ENCODE results near the gene HOXC13. TPM values are rescaled to one million over a fixed set of nuclear protein-coding genes. Genes with fewer than 3 reads are reported as not detected.

Gene HOXC13
- polyA plus RNA-seq, 4 donors, result not detected

DNA sequence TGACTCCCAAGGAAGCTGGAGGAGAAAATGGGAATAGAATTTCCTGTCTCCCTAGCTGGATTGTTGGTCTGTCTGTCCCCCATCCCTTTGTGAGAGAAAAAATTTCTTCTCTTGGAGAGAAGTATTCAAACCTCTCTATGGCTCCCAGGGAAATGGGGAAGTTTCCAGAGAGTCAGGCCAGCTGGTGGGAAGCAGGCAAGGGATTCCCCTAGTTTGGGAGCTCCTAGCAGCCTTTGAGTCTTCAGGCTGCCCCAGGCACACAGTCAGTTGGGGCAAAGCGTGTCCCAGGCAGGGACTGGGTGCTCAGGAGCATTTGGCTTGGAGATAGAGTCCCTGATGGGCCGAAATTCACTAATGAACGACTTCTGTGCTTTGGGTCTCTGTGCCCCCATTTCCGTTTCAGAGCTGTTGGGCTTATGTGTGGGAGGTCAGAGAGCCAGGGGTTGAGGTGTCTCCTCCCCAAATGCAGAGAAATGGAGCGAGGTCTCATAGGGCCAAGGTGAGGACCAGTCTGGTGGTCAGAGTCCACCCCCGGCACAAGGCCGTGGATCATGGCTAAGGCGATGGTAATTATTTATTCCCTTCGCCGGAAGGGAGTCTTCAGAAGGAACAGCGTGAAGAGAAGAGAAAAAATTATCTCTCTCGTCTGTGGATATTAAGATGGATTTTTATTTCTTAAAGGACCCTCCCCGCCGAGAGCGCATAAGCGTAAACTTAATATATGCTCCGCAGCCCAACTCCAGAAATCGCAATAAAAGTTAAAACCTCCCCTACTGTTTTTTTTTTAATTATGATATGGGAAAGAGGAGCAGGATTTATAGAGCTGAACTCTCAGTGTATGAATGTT is 54.8 kb downstream of the HOXC13 start:
- DNase-seq (ENCODE audit: low read depth in 4 of 4, low spot score in 2 of 4), result no peak

DNA sequence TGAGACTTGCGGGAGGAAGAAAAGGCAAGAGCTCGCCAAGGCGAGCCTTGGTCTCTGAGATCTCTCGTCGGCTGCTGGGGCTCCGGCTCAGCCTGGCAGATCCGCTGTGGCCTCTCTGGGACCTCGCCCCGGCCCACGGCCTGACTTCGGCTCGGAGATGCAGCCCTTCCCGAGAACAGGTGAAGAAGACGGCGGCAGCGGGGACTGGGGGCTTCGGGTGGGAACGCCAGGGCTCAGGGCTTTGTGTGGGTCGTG is 55.3 kb downstream of the HOXC13 start:
- DNase-seq (ENCODE audit: low read depth in 4 of 4, low spot score in 2 of 4), result no peak

DNA sequence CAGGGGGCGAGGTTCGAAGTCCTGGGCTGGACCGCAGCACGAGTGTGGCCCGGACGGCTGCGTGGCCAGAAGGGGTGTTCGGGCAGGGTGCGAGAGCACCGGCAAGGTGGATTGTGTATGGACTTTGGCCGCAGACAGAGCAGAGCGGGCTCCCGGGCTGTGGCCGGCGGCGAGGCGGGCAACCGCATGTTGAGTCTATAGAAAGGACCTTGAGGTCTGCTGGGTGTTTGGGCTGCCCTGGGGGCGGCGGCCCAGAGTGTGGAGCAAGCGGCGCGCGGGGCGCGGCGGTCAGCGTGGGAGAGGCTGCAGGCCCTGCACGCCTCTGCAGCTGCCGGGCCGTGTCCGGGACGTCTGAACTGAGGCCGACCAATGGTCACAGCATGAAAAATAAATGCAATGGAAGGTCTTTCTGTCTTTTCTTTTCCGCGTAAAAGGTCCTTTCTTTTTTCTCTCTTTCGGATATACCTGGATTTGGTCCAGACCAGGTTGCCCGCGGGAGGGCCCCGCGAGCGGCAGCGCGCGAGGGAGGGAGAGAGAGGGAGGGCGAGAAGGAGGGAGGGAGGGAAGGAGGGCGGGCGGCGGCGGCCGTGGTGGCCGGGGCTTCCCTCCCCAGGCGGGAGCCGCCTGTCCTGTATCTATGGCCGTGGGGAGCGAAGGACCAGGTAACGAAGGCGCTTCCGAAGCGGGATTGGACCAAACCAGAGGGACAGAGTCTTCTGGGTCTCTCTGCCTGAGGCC is 55.8 kb downstream of the HOXC13 start:
- DNase-seq (ENCODE audit: low read depth in 4 of 4, low spot score in 2 of 4), result no peak

DNA sequence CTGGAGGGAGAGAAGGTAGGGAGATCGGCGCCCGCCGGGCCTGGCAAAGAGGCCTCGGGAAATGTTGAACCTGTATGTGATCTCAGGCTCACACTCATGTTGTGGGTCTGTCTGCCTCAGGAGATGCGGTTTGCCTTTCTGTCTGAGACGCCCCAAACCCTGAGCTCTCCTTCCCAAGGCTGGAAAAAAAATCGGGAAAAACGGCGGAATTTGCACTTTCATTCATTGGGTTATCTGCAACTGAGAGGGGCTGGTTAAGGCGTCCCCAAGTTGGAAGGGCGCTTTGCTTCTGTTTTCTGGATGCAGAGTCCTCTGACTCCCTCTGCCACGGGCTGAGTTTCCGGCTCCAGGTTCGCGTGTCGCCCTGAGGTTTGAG is 56.4 kb downstream of the HOXC13 start:
- DNase-seq (ENCODE audit: low read depth in 4 of 4, low spot score in 2 of 4), result no peak

DNA sequence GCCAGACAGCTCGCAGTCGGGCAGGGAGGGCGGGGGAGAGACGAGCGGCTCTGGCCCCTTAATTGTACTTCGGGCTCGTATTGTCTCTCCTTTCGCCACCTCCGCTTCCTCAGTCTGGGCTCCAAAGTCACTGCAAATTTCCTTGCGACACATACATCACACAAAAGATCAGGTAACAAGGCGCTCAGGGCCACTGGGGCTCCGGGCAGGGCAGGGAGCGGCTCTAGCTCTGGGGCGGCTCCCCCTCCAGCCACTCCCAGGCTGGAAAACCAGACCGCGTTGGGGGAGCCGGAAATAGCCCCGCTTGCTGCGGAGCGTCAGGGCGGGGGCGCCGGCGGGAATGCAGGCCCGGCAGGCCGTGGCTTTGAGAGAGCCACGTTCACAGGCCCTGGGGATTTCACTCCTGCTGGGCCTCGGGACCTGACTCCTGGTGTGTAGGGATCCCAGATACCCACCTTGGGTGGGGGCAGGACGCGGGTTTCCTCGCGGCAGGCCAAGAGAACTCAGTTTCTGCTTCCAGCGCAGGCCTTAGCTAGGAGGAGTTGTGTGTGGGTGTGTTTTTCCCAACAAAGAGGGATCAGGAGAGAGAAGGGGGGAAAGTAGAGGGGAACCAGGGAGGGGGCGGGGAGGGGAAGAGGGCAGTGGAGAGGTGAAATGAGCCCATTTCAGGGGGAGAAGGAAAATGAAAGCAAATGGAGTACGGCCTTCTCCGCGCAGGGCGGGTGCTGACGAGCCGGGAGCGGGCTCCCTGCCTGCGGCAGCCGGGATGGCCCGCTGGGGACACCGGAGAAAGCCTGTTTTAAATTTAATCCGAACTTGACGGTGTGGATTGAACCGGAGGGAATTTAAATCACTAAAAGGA is 57.0 kb downstream of the HOXC13 start:
- no peak for DNase-seq (ENCODE audit: low read depth in 4 of 4, low spot score in 2 of 4)

Other genes with a start within 250 kb of the HOXC13 start
- 100 to 1,000 TPM; 111 to 148 (median 133) TPM for gene CALCOCO1, start 211.4 kb upstream of the HOXC13 start, polyA plus RNA-seq (ENCODE audit: insufficient read length in 4 of 4)
- under 1 TPM in 3 of 4 donors, not detected in 1; 0.24 to 0.44 (median 0.32) TPM for gene CISTR, start 186.9 kb upstream of the HOXC13 start, polyA plus RNA-seq (ENCODE audit: insufficient read length in 4 of 4)
- not detected for gene HOXC12, start 16.1 kb downstream of the HOXC13 start, polyA plus RNA-seq (ENCODE audit: insufficient read length in 4 of 4)
- gene HOXC11, start 34.3 kb downstream of the HOXC13 start, polyA plus RNA-seq (ENCODE audit: insufficient read length in 4 of 4), result 1 to 10 TPM in 3 of 4 donors, under 1 TPM in 1; 0.96 to 3.6 (median 2.3) TPM
- 1 to 10 TPM in 3 of 4 donors, under 1 TPM in 1; 0.96 to 2.3 (median 1.8) TPM for gene HOTAIR, start 36.1 kb downstream of the HOXC13 start, polyA plus RNA-seq (ENCODE audit: insufficient read length in 4 of 4)
- gene HOXC10, start 46.3 kb downstream of the HOXC13 start, polyA plus RNA-seq (ENCODE audit: insufficient read length in 4 of 4), result 10 to 100 TPM; 53.9 to 75.6 (median 65.7) TPM
- 10 to 100 TPM; 19.1 to 33.6 (median 28.1) TPM for gene HOXC9, start 61.3 kb downstream of the HOXC13 start, polyA plus RNA-seq (ENCODE audit: insufficient read length in 4 of 4)
- gene HOXC8, start 70.2 kb downstream of the HOXC13 start, polyA plus RNA-seq (ENCODE audit: insufficient read length in 4 of 4), result 10 to 100 TPM in 2 of 4 donors, 1 to 10 TPM in 2; 6.0 to 18.0 (median 11.0) TPM
- 10 to 100 TPM; 23.8 to 49.8 (median 39.7) TPM for gene HOXC6, start 89.6 kb downstream of the HOXC13 start, polyA plus RNA-seq (ENCODE audit: insufficient read length in 4 of 4)
- gene HOXC5, start 94.2 kb downstream of the HOXC13 start, polyA plus RNA-seq (ENCODE audit: insufficient read length in 4 of 4), result 1 to 10 TPM in 3 of 4 donors, under 1 TPM in 1; 0.97 to 5.7 (median 2.7) TPM
- gene HOXC4, start 115.0 kb downstream of the HOXC13 start, polyA plus RNA-seq (ENCODE audit: insufficient read length in 4 of 4), result 10 to 100 TPM; 36.1 to 74.3 (median 62.0) TPM

Measured in left renal cortex interstitium (tissue), 4 donors.